GM21515 (cell line): ENCODE results near the gene OTP.

Experiments
- ATAC-seq: cut with Tn5 transposase; IDR thresholded peaks from one replicate; pipeline ENCODE4 v1.9.1; 2021; ENCODE audit not compliant: unreplicated experiment

OTP gene

GRCh38 chr5:77640589-77641396 lies 2.3 kb upstream of the OTP start:
- no peak for ATAC-seq

- no peak for ATAC-seq
Observed at GRCh38 chr5:77638763-77639671, 504 bp upstream of the OTP start.

- ATAC-seq, result no peak
Observed at GRCh38 chr5:77637170-77637997, 1.1 kb downstream of the OTP start.

GRCh38 chr5:77636641-77637169 lies 1.8 kb downstream of the OTP start:
- ATAC-seq, result no peak

GRCh38 chr5:77635917-77636640 lies 2.4 kb downstream of the OTP start:
- no peak for ATAC-seq

GRCh38 chr5:77635067-77635916 lies 3.2 kb downstream of the OTP start:
- no peak for ATAC-seq

DNA sequence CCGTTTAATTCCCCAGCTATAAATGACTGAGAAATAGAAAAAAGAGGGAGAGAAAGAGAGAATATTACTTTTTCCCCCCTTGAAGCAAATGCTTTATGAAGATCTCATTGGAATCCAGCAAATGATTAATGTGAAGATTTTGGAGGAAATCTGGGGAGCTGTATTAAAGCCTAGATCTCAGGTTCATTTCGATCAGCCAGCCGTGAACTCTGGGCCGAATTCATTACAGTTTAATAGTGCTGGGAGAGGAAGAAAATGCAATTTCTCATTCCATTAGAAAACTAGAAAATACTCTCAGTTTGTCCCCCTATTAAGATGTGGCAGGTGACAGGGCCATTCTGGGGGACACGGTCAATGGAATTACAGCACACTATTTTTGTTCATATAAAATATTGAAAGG lies 4.8 kb downstream of the OTP start:
- ATAC-seq, result no peak

- ATAC-seq, result no peak
Observed at GRCh38 chr5:77633207-77633675, 5.3 kb downstream of the OTP start.

- no peak for ATAC-seq
Observed at GRCh38 chr5:77632526-77633206, 5.8 kb downstream of the OTP start.

- peak; percentile 82 for ATAC-seq
Observed at GRCh38 chr5:77630114-77630680, 8.3 kb downstream of the OTP start.

DNA sequence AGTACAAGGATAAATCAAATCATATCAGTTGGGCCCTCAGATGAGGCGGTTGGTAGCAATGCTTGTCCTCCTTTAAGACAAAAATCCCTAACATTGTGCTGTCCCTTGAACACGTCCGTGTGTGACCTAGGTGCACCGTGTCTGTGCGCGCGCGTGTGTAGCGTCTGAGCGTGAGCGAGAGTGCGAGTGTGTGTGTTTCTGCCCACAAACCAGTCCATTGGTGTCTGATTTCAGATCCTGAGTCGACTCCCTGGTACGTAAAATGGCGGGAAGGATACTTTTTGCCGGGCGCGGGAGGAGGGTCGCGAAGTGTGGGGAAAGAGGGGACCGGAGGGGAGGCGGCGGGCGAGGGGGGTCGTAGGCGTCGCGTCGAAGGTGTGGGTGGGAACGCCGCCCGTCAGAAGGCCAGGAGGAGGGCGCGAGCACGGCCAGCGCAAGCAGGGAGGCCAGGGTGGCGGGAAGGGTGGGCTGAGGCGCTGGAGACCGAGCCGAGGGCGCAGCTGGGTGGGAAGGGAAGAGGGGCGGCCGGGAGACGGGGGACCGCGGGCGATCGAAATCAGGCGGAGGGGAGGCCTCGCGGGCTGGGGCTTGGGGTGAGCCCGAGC lies 8.9 kb downstream of the OTP start:
- ATAC-seq, result no peak

DNA sequence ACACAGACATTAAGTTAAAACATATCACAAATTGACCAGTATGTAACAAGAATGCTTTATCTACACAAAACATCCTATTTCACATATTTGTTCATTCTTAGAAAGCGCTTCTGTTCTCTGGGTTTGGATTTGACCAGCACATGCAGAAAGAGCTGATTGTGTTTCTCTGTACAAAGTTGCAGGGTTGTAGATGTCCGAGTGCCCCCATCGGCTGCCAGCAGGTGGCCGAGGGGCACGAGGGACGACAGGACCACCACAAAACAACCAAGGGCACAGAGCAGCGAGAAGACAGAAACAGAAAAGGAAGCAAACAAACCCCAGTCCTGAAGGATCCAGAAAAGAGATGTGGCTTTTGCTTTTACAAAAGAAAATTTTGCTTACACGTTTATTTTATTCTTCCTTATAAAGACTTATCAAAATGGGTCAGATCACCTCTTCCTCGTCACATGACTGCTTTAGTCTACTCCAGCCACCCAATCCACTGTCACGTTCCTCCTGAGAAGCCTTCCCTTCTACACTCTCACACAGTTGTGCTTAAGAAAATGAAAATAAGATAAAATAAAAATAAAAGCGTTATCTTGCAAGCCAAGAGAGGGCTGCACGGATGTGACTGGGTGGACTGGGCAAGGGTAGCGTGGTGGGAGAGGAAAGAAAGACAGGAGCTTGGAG lies 9.5 kb downstream of the OTP start:
- no peak for ATAC-seq

GRCh38 chr5:77627869-77628674 lies 10.4 kb downstream of the OTP start:
- ATAC-seq, result no peak

DNA sequence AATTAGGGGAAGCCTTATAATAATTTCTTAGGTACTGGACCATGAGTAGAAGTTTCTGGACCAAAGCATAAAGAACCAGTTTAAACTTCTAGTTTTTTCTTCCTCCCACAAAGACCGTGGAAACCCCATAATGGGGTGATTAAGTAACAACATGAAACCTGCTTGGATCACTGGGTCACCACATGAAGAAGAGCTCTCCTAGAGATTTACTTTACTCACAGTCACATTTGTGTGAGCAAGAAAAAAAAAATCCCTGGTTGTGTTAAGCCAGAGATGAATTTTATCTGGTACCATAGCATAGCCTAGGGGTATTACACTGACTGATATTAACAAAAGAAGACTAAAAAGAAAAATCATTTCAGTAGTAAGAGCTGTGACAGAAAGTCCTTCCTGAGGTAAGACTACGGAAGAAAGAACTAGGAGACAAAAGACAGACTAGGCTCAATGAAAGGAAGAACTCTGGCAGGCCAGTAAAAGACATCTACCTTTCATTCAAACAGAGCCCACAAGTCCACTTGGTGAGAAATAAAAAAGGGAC lies 15.2 kb downstream of the OTP start:
- ATAC-seq, result no peak

GRCh38 chr5:77621440-77621839 lies 17.1 kb downstream of the OTP start:
- ATAC-seq, result no peak

GRCh38 chr5:77620405-77620804 lies 18.1 kb downstream of the OTP start:
- ATAC-seq, result no peak
